HepG2 (cell line): Measurements from ENCODE around the gene CSNK2A1. TPM values are rescaled to one million over a fixed set of nuclear protein-coding genes. Genes with fewer than 3 reads are reported as not detected.

Source experiments
- ARID2 ChIP-seq: sonication (generic); formaldehyde crosslinking; IDR thresholded peaks from 2 replicates; pipeline ENCODE4 v1.8.1; 2022; ENCODE audit warnings: mild to moderate bottlenecking, missing genetic modification reagents, borderline replicate concordance
- ASH2L ChIP-seq: fragments of 300-600, 200-600 bp; sonication (generic); IDR thresholded peaks from 2 replicates; pipeline ENCODE4 v1.7.0; 2017; ENCODE audit warnings: low read depth, mild to moderate bottlenecking, moderate library complexity, mixed read lengths, low read length; ENCODE audit not compliant: insufficient read length
- DR1 ChIP-seq: sonication (generic); formaldehyde crosslinking; IDR thresholded peaks from 2 replicates; pipeline ENCODE4 v1.8.0; 2021; ENCODE audit warnings: mild to moderate bottlenecking, missing genetic modification reagents, inconsistent platforms
- HNRNPH1 ChIP-seq: fragments of 200-400 bp; formaldehyde crosslinking; optimal IDR thresholded peaks from 2 replicates; pipeline ENCODE3; 2017; ENCODE audit warnings: mild to moderate bottlenecking, low read depth, low read length
- KLF6 ChIP-seq: IDR thresholded peaks from 2 replicates; pipeline ENCODE4 v1.8.0; 2016; ENCODE audit warnings: missing biosample characterization, missing genetic modification reagents
- MYPOP ChIP-seq: sonication (generic); formaldehyde crosslinking; IDR thresholded peaks from 2 replicates; pipeline ENCODE4 v1.8.1; 2023; ENCODE audit warnings: mild to moderate bottlenecking, moderate library complexity, missing genetic modification reagents
- PPARG ChIP-seq: conservative IDR thresholded peaks from 2 replicates; pipeline ENCODE4 v1.6.1; 2016; ENCODE audit warnings: missing biosample characterization, missing genetic modification reagents
- STAT5B ChIP-seq: sonication (generic); formaldehyde crosslinking; IDR thresholded peaks from 2 replicates; pipeline ENCODE4 v1.4.0; 2020; ENCODE audit warnings: missing genetic modification reagents
- TFDP2 ChIP-seq: sonication (generic); formaldehyde crosslinking; IDR thresholded peaks from 2 replicates; pipeline ENCODE4 v1.4.0; 2020; ENCODE audit warnings: missing genetic modification reagents
- ZFP36L2 ChIP-seq: sonication (generic); formaldehyde crosslinking; IDR thresholded peaks from 2 replicates; pipeline ENCODE4 v1.4.0; 2020; ENCODE audit warnings: missing genetic modification reagents
- ZFP90 ChIP-seq: sonication (generic); formaldehyde crosslinking; IDR thresholded peaks from 2 replicates; pipeline ENCODE4 v1.8.0; 2022; ENCODE audit warnings: missing genetic modification reagents, mild to moderate bottlenecking, inconsistent platforms, borderline replicate concordance
- ZMAT3 ChIP-seq: sonication (generic); formaldehyde crosslinking; conservative IDR thresholded peaks from 2 replicates; pipeline ENCODE4 v1.7.0; 2021; ENCODE audit warnings: missing genetic modification reagents
- ZSCAN20 ChIP-seq: sonication (generic); formaldehyde crosslinking; IDR thresholded peaks from 2 replicates; pipeline ENCODE4 v1.4.0; 2020; ENCODE audit warnings: missing genetic modification reagents, mild to moderate bottlenecking, borderline replicate concordance
- polyA plus RNA-seq, 8 experiments: library from polyadenylated mRNA; depleted of rRNA in 3 of 8; stranded (reverse) in 7 of 8; unstranded in 1 of 8; fragments of >200 nt; fragmentation: Illumina TruSeq in 4 of 8; extraction: Trizol in 4 of 8; gene quantifications; 2 replicates each; pipeline versions ENCODE4 v1.2.1 to v1.2.3, GENCODE V29; 2011 to 2016; ENCODE audit warnings: low read depth in 4 of 8, missing spikeins in 1 of 8, mixed read lengths in 1 of 8; ENCODE audit not compliant: insufficient read depth in 1 of 8
- total RNA-seq, 5 experiments: library from RNA; depleted of rRNA; stranded (reverse); fragments of >200 nt; fragmentation: Illumina TruSeq; extraction: Trizol; gene quantifications; 2 replicates each; pipeline ENCODE4 v1.2.3, GENCODE V29; 2016; ENCODE audit warnings: low read depth in 1 of 5
- TF ChIP-seq, protein P1 (sequence below): sonication (generic); formaldehyde crosslinking; IDR thresholded peaks from 2 replicates; pipeline ENCODE4 v1.5.1; 2020; ENCODE audit warnings: mild to moderate bottlenecking, missing genetic modification reagents, moderate library complexity
- TF ChIP-seq, protein P2 (sequence below): IDR thresholded peaks from 2 replicates; pipeline ENCODE4 v1.6.1; 2012; ENCODE audit warnings: low read depth, low read length, improper control_type of control experiment
- TF ChIP-seq, protein P3 (sequence below): fragments of 450-650 bp; IDR thresholded peaks from 2 replicates; pipeline ENCODE4 v1.6.1; 2016
- TF ChIP-seq, protein P4 (sequence below): sonication (generic); formaldehyde crosslinking; IDR thresholded peaks from 2 replicates; pipeline ENCODE4 v1.4.0; 2020; ENCODE audit warnings: missing genetic modification reagents

CSNK2A1 gene
- total and polyA plus RNA-seq, 2 of the 13 experiments (the other 11 are each of a cell fraction or from before 2014, with no cell fraction given), result 153 to 231 TPM

GRCh38 chr20:542777-543368 lies 717 bp downstream of the CSNK2A1 start (continued):
- TF ChIP-seq TFDP2 (CRISPR knock-in tag), result 0 out of 2 replicates have a peak, but pooled peaks have one; percentile 10
- 0 out of 2 replicates have a peak, but pooled peaks have one; percentile 26 for TF ChIP-seq MYPOP
- TF ChIP-seq ZFP36L2 (CRISPR knock-in tag), result no peak
- no peak for TF ChIP-seq STAT5B (CRISPR knock-in tag)
- TF ChIP-seq PPARG (CRISPR knock-in tag), result no peak
- TF ChIP-seq ZSCAN20, result no peak
- no peak for TF ChIP-seq ZFP90 (CRISPR knock-in tag)
- peak; percentile 20 for TF ChIP-seq HNRNPH1
- TF ChIP-seq ZMAT3 (CRISPR knock-in tag), result no peak; the same call in 1 of the 2 replicates
- TF ChIP-seq, protein P1, sequence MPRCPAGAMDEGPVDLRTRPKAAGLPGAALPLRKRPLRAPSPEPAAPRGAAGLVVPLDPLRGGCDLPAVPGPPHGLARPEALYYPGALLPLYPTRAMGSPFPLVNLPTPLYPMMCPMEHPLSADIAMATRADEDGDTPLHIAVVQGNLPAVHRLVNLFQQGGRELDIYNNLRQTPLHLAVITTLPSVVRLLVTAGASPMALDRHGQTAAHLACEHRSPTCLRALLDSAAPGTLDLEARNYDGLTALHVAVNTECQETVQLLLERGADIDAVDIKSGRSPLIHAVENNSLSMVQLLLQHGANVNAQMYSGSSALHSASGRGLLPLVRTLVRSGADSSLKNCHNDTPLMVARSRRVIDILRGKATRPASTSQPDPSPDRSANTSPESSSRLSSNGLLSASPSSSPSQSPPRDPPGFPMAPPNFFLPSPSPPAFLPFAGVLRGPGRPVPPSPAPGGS (CRISPR knock-in tag), result 0 out of 2 replicates have a peak, but pooled peaks have one; percentile 9
- no peak for TF ChIP-seq ARID2 (CRISPR knock-in tag)
- TF ChIP-seq, protein P2, sequence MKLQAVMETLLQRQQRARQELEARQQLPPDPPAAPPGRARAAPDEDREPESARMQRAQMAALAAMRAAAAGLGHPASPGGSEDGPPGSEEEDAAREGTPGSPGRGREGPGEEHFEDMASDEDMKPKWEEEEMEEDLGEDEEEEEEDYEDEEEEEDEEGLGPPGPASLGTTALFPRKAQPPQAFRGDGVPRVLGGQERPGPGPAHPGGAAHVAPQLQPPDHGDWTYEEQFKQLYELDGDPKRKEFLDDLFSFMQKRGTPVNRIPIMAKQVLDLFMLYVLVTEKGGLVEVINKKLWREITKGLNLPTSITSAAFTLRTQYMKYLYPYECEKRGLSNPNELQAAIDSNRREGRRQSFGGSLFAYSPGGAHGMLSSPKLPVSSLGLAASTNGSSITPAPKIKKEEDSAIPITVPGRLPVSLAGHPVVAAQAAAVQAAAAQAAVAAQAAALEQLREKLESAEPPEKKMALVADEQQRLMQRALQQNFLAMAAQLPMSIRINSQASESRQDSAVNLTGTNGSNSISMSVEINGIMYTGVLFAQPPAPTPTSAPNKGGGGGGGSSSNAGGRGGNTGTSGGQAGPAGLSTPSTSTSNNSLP, result no peak
- TF ChIP-seq, protein P3, sequence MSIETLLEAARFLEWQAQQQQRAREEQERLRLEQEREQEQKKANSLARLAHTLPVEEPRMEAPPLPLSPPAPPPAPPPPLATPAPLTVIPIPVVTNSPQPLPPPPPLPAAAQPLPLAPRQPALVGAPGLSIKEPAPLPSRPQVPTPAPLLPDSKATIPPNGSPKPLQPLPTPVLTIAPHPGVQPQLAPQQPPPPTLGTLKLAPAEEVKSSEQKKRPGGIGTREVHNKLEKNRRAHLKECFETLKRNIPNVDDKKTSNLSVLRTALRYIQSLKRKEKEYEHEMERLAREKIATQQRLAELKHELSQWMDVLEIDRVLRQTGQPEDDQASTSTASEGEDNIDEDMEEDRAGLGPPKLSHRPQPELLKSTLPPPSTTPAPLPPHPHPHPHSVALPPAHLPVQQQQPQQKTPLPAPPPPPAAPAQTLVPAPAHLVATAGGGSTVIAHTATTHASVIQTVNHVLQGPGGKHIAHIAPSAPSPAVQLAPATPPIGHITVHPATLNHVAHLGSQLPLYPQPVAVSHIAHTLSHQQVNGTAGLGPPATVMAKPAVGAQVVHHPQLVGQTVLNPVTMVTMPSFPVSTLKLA, result no peak
- no peak for TF ChIP-seq DR1 (CRISPR knock-in tag)
- TF ChIP-seq, protein P4, sequence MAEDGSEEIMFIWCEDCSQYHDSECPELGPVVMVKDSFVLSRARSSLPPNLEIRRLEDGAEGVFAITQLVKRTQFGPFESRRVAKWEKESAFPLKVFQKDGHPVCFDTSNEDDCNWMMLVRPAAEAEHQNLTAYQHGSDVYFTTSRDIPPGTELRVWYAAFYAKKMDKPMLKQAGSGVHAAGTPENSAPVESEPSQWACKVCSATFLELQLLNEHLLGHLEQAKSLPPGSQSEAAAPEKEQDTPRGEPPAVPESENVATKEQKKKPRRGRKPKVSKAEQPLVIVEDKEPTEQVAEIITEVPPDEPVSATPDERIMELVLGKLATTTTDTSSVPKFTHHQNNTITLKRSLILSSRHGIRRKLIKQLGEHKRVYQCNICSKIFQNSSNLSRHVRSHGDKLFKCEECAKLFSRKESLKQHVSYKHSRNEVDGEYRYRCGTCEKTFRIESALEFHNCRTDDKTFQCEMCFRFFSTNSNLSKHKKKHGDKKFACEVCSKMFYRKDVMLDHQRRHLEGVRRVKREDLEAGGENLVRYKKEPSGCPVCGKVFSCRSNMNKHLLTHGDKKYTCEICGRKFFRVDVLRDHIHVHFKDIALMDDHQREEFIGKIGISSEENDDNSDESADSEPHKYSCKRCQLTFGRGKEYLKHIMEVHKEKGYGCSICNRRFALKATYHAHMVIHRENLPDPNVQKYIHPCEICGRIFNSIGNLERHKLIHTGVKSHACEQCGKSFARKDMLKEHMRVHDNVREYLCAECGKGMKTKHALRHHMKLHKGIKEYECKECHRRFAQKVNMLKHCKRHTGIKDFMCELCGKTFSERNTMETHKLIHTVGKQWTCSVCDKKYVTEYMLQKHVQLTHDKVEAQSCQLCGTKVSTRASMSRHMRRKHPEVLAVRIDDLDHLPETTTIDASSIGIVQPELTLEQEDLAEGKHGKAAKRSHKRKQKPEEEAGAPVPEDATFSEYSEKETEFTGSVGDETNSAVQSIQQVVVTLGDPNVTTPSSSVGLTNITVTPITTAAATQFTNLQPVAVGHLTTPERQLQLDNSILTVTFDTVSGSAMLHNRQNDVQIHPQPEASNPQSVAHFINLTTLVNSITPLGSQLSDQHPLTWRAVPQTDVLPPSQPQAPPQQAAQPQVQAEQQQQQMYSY (CRISPR knock-in tag), result peak; percentile 89
- TF ChIP-seq KLF6 (CRISPR knock-in tag), result no peak
- TF ChIP-seq ASH2L, result no peak
